DMS79 (cell line): ENCODE results near the gene DLEC1.
A peak's percentile ranks its signal among the peaks of the same experiment; 100 is the strongest.

Source experiments
- DNase-seq: peaks from one replicate; lab custom pipeline; 2025; lab: John Stamatoyannopoulos, UW

DLEC1 gene

GRCh38 chr3:38039101-38039898, at the start of gene DLEC1:
DLEC1 (plus strand) TSS chr3:38039208; CDS start chr3:38039226, 18 bp downstream.
- DNase-seq = peak; percentile 11

- DNase-seq = no peak
Observed at GRCh38 chr3:37989821-37990480, 49.1 kb upstream of the DLEC1 start.

GRCh38 chr3:37990527-37990926, 48.5 kb upstream of the DLEC1 start, which contains the start of gene VILL:
VILL (plus strand) TSS chr3:37990786; CDS start chr3:37993673, 2,887 bp downstream.
- DNase-seq = peak; percentile 19

- no peak for DNase-seq
Observed at GRCh38 chr3:37991109-37991508, 47.9 kb upstream of the DLEC1 start.

DNA sequence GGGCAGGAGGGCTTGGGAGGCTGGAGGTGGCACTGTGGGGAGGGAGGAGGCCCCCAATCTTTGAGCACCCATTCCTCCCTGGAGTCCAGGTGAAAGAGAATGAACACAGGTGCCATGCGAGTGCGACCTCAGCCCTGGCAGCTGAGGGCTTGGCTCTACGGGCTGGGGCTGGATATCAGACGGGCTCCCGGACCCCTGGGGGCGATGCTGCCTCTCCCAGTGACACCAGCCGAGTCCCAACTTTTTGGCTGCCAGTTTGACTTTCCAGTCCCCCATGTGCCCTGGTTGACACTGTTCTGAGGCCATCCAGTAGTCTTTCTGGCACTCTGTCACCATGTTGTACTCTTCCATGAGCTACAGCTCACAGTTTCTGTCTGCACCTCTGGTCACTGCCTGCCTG, 47.2 kb upstream of the DLEC1 start:
- DNase-seq = no peak

DNA sequence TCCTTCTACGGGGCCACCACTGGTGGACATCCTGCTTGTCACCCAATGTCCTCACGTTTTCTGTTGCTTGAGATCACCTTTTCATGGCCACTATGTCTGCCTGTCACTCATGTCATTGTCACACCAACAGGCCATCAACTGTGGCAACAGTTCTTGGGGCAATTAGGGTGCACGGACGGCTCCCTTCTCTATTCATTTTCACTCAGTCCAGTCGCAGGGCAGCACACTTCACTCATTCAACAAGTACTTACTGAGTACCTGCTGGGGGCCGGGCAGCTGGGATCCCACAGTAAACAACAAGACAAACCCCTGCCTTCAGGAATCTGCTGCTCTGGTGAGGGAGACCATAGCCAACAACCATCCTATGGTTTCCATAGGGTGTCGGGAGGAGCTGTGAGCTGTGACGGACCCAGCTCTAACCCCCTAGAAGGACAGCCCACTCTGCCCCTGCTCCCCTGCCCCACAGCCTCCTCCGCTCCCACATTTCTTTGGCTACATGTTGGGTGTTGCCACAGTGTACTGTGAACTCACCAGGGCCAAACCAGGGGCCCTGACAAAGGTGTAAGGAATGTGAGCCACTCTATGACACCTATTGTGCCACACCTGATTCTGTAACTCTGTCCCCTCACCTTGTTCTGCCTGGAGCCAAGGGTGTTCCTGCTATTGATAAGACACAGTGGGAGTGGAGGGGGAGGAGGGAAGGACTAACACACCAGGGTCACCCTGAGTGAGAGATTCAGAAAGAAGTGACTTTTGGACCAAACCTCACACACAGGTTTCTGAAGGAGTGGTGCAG, 46.5 kb upstream of the DLEC1 start:
- no peak for DNase-seq

DNA sequence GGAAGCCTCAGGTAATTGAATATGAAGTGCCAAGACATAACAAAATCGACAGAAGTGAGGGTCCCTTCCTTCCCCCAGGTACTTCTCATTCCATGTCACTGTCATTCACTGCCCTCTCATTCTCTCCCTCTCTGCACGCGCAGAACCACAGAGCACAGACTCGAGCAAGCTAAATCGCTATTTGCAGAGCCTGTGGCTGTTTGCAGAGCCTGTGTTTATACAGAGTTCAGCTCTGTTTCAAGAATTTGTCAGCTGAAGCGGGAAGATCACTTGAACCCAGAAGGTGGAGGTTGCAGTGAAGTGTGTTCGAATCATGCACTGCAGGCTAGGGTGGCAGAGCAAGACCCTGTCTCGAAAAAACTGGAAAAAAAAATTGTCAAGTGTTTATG, 45.9 kb upstream of the DLEC1 start:
- DNase-seq = no peak

DNA sequence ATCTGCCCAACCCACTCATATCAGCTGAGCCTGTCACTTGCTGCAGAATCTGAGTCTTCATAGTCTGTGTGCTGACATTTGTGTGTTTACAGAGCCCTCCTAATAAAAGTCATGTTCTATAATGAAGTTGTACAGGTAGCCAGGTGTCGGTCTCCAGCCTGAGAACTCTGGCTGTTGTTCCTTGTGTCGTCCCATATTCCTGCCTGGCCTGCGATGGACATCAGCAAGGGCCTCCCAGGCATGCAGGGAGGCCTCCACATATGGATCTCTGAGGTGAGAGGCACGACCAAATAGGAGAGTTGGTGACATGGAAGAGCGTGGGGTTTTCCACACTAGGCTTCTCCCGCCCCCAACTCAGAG, 45.6 kb upstream of the DLEC1 start:
- DNase-seq = no peak

DNA sequence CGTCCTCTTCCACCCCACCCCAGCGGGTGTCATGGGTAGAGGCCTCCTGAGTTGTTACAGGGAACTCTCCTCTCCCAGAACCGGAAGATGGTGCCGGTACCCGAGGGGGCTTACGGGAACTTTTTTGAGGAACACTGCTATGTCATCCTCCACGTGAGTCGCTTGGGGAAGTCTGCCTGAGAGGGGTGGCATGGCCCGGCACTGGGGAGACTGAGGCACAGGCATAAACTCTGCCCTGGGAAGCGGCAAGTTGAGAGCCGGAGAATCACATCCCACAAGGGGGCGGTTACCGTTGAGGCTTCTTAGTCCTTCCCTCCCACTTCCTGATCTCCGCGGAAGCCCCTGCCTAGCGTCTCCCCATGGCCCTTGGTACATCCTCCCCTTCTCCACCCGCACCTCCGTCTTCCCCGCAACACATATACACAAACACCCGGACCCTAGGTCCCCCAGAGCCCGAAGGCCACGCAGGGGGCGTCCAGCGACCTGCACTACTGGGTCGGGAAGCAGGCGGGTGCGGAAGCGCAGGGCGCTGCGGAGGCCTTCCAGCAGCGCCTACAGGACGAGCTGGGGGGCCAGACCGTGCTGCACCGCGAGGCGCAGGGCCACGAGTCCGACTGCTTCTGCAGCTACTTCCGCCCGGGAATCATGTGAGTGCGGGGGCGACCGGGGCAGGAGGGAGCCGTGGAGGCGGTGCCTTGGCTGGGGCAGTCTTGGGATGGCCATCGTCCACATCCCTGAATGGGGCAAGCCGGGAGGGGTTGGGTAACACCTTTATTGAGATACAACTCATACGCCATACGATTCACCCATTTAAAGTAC, 45.0 kb upstream of the DLEC1 start:
- DNase-seq = no peak

DNA sequence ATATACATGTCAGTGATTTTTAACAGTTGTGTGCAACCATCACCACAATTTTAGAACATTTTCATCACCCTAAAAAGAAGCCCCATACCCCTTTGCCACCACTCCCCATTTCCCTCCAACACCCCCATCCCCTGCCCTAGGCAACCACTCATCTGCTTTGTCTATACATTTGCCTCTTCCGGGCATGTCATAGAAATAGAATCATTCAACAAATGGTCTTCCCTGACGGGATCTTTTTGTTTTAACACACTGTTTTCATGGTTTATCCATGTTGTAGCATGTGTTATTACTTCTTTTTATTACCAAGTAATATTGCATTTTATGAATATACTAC, 44.4 kb upstream of the DLEC1 start:
- DNase-seq = no peak

DNA sequence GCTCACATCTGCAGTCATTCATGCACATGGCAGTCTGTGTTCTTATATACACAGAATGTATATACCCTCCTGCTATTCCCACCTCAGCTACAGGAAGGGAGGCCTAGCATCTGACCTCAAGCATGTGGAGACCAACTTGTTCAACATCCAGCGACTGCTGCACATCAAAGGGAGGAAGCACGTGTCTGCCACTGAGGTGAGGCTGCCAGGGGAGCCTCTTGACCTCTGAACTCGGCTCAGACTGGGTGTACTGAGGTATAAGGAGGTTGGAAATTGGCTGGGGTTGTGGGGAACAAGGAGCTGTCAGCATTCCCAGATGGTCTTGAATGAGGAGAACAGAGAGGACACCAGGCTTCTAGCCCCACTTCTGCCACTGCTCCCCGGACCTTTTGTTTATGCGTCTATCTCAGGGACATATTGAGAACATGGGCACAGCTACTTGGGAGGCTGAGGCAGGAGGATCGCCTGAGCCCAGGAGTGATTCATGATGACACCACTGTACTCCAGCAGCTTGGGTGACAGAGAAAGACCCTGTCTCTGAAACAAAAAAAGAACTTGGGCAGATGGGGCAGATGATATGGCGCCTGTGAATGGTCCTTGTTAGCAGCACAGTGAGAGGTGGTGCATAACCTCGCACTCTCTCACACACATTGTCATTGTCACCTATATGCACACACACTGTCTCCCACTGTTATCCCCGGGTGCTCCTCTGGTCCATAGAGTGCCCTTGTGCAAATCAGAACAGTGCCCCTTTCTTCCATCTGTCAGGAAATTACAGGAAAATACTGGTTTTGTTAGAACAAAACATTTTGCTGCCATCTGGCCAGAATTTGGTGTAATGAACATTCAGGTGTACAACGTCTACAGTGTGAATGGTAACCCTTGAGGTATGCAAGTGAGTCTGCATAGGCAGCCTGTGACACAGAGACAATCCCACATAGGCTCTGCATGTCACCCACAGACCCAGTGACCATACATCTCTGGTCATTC, 43.1 kb upstream of the DLEC1 start:
- no peak for DNase-seq

DNA sequence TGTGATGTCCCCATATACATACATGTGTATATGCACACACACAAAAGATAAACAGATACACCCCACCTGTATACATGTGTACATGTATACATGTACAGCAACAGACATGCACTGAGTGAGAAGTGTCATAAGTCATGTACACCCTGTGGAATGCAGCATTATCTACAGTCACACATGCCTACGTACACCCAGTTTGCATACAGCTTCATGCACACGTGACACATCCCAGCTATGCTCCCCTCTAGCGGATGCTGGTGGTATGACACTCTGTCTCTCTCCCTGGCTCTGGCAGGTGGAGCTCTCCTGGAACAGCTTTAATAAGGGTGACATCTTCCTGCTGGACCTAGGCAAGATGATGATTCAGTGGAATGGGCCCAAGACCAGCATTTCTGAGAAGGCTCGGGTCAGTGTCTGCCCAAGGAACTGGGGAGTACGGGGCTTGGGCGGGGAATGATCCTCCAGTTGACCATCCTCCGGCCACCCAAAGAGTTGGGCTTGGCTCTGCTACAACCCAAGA, 42.2 kb upstream of the DLEC1 start:
- no peak for DNase-seq

GRCh38 chr3:37997342-37997741, 41.7 kb upstream of the DLEC1 start:
- DNase-seq = no peak

DNA sequence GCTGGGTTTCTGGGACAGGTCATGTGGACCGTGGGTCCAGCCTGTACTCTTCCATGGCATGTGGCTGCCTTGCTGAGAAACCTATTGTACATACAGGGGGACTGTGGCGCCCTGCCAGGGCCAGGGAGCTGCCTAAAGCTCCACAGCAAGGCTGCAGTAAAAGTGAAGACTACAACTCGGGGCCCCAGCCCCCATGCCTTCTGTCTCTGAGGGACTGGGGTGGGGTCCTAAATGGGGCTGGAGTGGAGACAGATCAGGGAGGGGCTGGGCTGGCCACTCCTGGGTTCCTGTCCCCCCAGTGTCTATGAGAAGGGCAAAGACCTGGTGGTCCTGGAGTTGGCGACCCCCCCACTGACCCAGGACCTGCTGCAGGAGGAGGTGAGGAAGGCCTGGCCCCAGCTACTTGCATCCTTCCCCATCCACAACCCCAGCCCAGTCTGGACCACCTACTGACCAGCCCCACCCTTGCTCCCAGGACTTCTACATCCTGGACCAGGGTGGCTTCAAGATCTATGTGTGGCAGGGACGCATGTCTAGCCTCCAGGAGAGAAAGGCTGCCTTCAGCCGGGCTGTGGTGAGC, 41.1 kb upstream of the DLEC1 start:
- DNase-seq = no peak

DNA sequence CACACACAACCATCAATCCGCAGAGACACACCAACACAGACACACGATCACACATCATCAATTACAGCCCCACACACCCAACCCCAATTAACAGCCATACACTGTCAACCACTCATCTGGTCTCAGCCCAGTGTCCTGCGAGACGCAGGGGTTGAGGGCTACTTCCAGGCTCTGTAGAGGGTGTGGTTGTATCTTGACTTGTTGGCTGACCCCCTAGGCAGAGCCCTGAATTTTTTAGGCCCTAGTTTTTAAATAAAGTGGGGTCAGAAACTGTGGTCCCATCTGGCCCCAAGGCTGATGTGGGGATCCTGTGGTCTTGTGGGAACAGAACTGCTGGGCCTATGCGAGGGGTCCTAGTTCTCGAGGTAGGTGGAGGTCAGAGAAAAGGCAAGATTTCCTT, 39.2 kb upstream of the DLEC1 start:
- DNase-seq = no peak

DNA sequence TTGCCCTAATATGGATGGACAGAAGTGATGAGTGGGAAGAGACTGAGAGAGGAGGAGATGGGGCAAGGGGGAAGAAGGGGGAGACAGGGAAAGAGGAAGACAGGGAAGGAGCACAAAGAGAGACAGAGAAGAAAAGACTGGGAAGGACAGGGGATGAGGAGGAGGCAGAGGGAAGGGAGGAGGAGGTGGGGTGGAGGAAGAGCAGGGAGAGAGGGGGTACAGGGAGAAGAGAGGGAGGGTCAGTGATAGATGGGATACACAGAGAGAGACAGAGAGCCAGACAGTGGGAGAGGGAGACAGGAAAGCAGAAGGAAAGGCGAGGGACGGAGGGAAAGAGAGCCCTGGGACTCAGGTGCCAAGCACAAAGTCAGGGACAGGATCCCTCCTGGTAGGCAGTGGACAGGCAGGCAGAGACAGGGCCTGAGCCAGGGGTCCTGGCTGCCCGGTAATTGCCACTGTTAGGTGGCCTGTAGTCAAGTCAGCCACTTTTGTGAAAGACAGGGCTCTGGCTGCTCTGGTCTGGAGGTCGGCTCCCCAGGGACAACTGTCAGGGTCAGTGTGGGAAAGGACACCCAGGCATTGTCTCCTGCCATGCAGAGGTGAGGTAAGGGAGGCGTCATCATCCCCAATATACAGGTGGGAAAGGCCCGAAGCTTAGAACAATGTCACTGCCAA, 38.6 kb upstream of the DLEC1 start:
- no peak for DNase-seq

- no peak for DNase-seq
Observed at GRCh38 chr3:38000965-38001455, 38.0 kb upstream of the DLEC1 start.

GRCh38 chr3:38001456-38002081, 37.4 kb upstream of the DLEC1 start:
- no peak for DNase-seq

GRCh38 chr3:38002291-38002876, 36.6 kb upstream of the DLEC1 start:
- DNase-seq = no peak
